ENCODE data around the gene ATXN2.
A peak's percentile ranks its signal among the peaks of the same experiment; 100 is the strongest.
"Not testable (repeated sequence)": the region's sequence is repeated elsewhere in the genome, so short reads cannot be mapped to it uniquely, and the experiment has no call there.

Gene ATXN2

GRCh38 chr12:111574797-111575443 is 24.2 kb downstream of the ATXN2 start:
- H3K36me3 ChIP-seq (ENCODE audit: control insufficient read depth in 5 of 5, insufficient read depth in 5 of 5, low read length in 5 of 5): peaks cover 0 to 3% (median 0%) of the 10 kb centered on the region in 5 donors
- peak overlapping the region; percentile 63 for H3K27ac ChIP-seq (ENCODE audit: low read depth, low read length)
- H3K27me3 ChIP-seq (ENCODE audit: control insufficient read depth in 5 of 5, insufficient read depth in 4 of 5, low read length in 5 of 5): no peaks in the 10 kb centered on the region
- no peak overlapping the region for H3K4me3 ChIP-seq (ENCODE audit: low read depth in 1 of 5, low read length in 5 of 5)
- peaks cover 0 to 24% (median 14%) of the 10 kb centered on the region in 5 donors for H3K4me1 ChIP-seq (ENCODE audit: control insufficient read depth in 5 of 5, insufficient read depth in 5 of 5, low read length in 5 of 5)
- no peak overlapping the region for H3K9ac ChIP-seq (ENCODE audit: low read length in 5 of 5)
- H3K9me3 ChIP-seq (ENCODE audit: control insufficient read depth in 5 of 5, low read length in 5 of 5): no peaks in the 10 kb centered on the region

- Histone ChIP-seq H3K4me3 (ENCODE audit: low read depth in 1 of 5, low read length in 5 of 5) (no peak overlapping the region), H3K36me3 (ENCODE audit: control insufficient read depth in 5 of 5, insufficient read depth in 5 of 5, low read length in 5 of 5) (no peaks in the 10 kb centered on the region), H3K9me3 (ENCODE audit: control insufficient read depth in 5 of 5, low read length in 5 of 5) (no peaks in the 10 kb centered on the region), H3K27me3 (ENCODE audit: control insufficient read depth in 5 of 5, insufficient read depth in 4 of 5, low read length in 5 of 5) (no peaks in the 10 kb centered on the region), H3K4me1 (ENCODE audit: control insufficient read depth in 5 of 5, insufficient read depth in 5 of 5, low read length in 5 of 5) (peaks cover 0 to 28% (median 17%) of the 10 kb centered on the region in 5 donors), H3K9ac (ENCODE audit: low read length in 5 of 5) (no peak overlapping the region), H3K27ac (ENCODE audit: low read depth, low read length) (no peak overlapping the region)
Measured at GRCh38 chr12:111573476-111573875, 25.6 kb downstream of the ATXN2 start.

GRCh38 chr12:111570084-111570961 is 28.8 kb downstream of the ATXN2 start:
- H3K4me3 ChIP-seq (ENCODE audit: low read depth in 1 of 5, low read length in 5 of 5): no peak overlapping the region
- no peaks in the 10 kb centered on the region for H3K27me3 ChIP-seq (ENCODE audit: control insufficient read depth in 5 of 5, insufficient read depth in 4 of 5, low read length in 5 of 5)
- H3K4me1 ChIP-seq (ENCODE audit: control insufficient read depth in 5 of 5, insufficient read depth in 5 of 5, low read length in 5 of 5): peaks cover 0 to 22% (median 17%) of the 10 kb centered on the region in 5 donors
- H3K27ac ChIP-seq (ENCODE audit: low read depth, low read length): no peak overlapping the region
- peaks cover 0 to 4% (median 0%) of the 10 kb centered on the region in 5 donors for H3K36me3 ChIP-seq (ENCODE audit: control insufficient read depth in 5 of 5, insufficient read depth in 5 of 5, low read length in 5 of 5)
- no peaks in the 10 kb centered on the region for H3K9me3 ChIP-seq (ENCODE audit: control insufficient read depth in 5 of 5, low read length in 5 of 5)
- no peak overlapping the region for H3K9ac ChIP-seq (ENCODE audit: low read length in 5 of 5)

- Histone ChIP-seq H3K27ac (ENCODE audit: low read depth, low read length) (no peak overlapping the region), H3K27me3 (ENCODE audit: control insufficient read depth in 5 of 5, insufficient read depth in 4 of 5, low read length in 5 of 5) (no peaks in the 10 kb centered on the region), H3K9me3 (ENCODE audit: control insufficient read depth in 5 of 5, low read length in 5 of 5) (no peaks in the 10 kb centered on the region), H3K4me3 (ENCODE audit: low read depth in 1 of 5, low read length in 5 of 5) (no peak overlapping the region), H3K4me1 (ENCODE audit: control insufficient read depth in 5 of 5, insufficient read depth in 5 of 5, low read length in 5 of 5) (peaks cover 0 to 20% (median 14%) of the 10 kb centered on the region in 5 donors), H3K9ac (ENCODE audit: low read length in 5 of 5) (no peak overlapping the region), H3K36me3 (ENCODE audit: control insufficient read depth in 5 of 5, insufficient read depth in 5 of 5, low read length in 5 of 5) (peaks cover 0 to 4% (median 0%) of the 10 kb centered on the region in 5 donors)
Measured at GRCh38 chr12:111569363-111570083, 29.6 kb downstream of the ATXN2 start.

GRCh38 chr12:111560844-111561243 is 38.3 kb downstream of the ATXN2 start:
- H3K4me3 ChIP-seq (ENCODE audit: low read depth in 1 of 5, low read length in 5 of 5); H3K9ac ChIP-seq (ENCODE audit: low read length in 5 of 5); H3K27me3 ChIP-seq (ENCODE audit: control insufficient read depth in 5 of 5, insufficient read depth in 4 of 5, low read length in 5 of 5); H3K36me3 ChIP-seq (ENCODE audit: control insufficient read depth in 5 of 5, insufficient read depth in 5 of 5, low read length in 5 of 5); H3K27ac ChIP-seq (ENCODE audit: low read depth, low read length); H3K9me3 ChIP-seq (ENCODE audit: control insufficient read depth in 5 of 5, low read length in 5 of 5): not testable (repeated sequence)
- peaks cover 0 to 35% (median 19%) of the 10 kb centered on the region in 5 donors for H3K4me1 ChIP-seq (ENCODE audit: control insufficient read depth in 5 of 5, insufficient read depth in 5 of 5, low read length in 5 of 5)

GRCh38 chr12:111558107-111558376 is 41.1 kb downstream of the ATXN2 start:
- H3K4me3 ChIP-seq (ENCODE audit: low read depth in 1 of 5, low read length in 5 of 5): no peak overlapping the region
- peak overlapping the region in 2 of 5 donors; percentile 16 to 32 for H3K9ac ChIP-seq (ENCODE audit: low read length in 5 of 5)
- H3K27me3 ChIP-seq (ENCODE audit: control insufficient read depth in 5 of 5, insufficient read depth in 4 of 5, low read length in 5 of 5): no peaks in the 10 kb centered on the region
- H3K27ac ChIP-seq (ENCODE audit: low read depth, low read length): peak overlapping the region; percentile 43
- H3K36me3 ChIP-seq (ENCODE audit: control insufficient read depth in 5 of 5, insufficient read depth in 5 of 5, low read length in 5 of 5): no peaks in the 10 kb centered on the region
- no peaks in the 10 kb centered on the region for H3K9me3 ChIP-seq (ENCODE audit: control insufficient read depth in 5 of 5, low read length in 5 of 5)
- H3K4me1 ChIP-seq (ENCODE audit: control insufficient read depth in 5 of 5, insufficient read depth in 5 of 5, low read length in 5 of 5): peaks cover 0 to 35% (median 19%) of the 10 kb centered on the region in 5 donors

- Histone ChIP-seq H3K9me3 (ENCODE audit: control insufficient read depth in 5 of 5, low read length in 5 of 5) (no peaks in the 10 kb centered on the region), H3K9ac (ENCODE audit: low read length in 5 of 5) (peak overlapping the region in 3 of 5 donors; percentile 16 to 46 (median 20)), H3K4me1 (ENCODE audit: control insufficient read depth in 5 of 5, insufficient read depth in 5 of 5, low read length in 5 of 5) (peaks cover 0 to 32% (median 19%) of the 10 kb centered on the region in 5 donors), H3K27me3 (ENCODE audit: control insufficient read depth in 5 of 5, insufficient read depth in 4 of 5, low read length in 5 of 5) (no peaks in the 10 kb centered on the region), H3K4me3 (ENCODE audit: low read depth in 1 of 5, low read length in 5 of 5) (no peak overlapping the region), H3K36me3 (ENCODE audit: control insufficient read depth in 5 of 5, insufficient read depth in 5 of 5, low read length in 5 of 5) (no peaks in the 10 kb centered on the region), H3K27ac (ENCODE audit: low read depth, low read length) (peak overlapping the region; percentile 43)
Measured at GRCh38 chr12:111557271-111558106, 41.6 kb downstream of the ATXN2 start.

GRCh38 chr12:111556676-111557075 is 42.4 kb downstream of the ATXN2 start:
- peaks cover 0 to 31% (median 19%) of the 10 kb centered on the region in 5 donors for H3K4me1 ChIP-seq (ENCODE audit: control insufficient read depth in 5 of 5, insufficient read depth in 5 of 5, low read length in 5 of 5)

GRCh38 chr12:111555313-111555712 is 43.8 kb downstream of the ATXN2 start:
- not testable (repeated sequence) for H3K27me3 ChIP-seq (ENCODE audit: control insufficient read depth in 5 of 5, insufficient read depth in 4 of 5, low read length in 5 of 5); H3K4me3 ChIP-seq (ENCODE audit: low read depth in 1 of 5, low read length in 5 of 5); H3K9me3 ChIP-seq (ENCODE audit: control insufficient read depth in 5 of 5, low read length in 5 of 5); H3K27ac ChIP-seq (ENCODE audit: low read depth, low read length); H3K9ac ChIP-seq (ENCODE audit: low read length in 5 of 5)
- Histone ChIP-seq H3K4me1 (ENCODE audit: control insufficient read depth in 5 of 5, insufficient read depth in 5 of 5, low read length in 5 of 5) (peaks cover 0 to 27% (median 16%) of the 10 kb centered on the region in 5 donors), H3K36me3 (ENCODE audit: control insufficient read depth in 5 of 5, insufficient read depth in 5 of 5, low read length in 5 of 5) (peaks cover 0 to 16% (median 4%) of the 10 kb centered on the region in 5 donors)

More at GRCh38 chr12:111556676-111557075, 42.4 kb downstream of the ATXN2 start:
- Histone ChIP-seq H3K36me3 (ENCODE audit: control insufficient read depth in 5 of 5, insufficient read depth in 5 of 5, low read length in 5 of 5) (peaks cover 0 to 6% (median 0%) of the 10 kb centered on the region in 5 donors), H3K27ac (ENCODE audit: low read depth, low read length) (peak overlapping the region; percentile 43), H3K9me3 (ENCODE audit: control insufficient read depth in 5 of 5, low read length in 5 of 5) (no peaks in the 10 kb centered on the region), H3K4me3 (ENCODE audit: low read depth in 1 of 5, low read length in 5 of 5) (no peak overlapping the region), H3K9ac (ENCODE audit: low read length in 5 of 5) (peak overlapping the region in 1 of 5 donors; percentile 46), H3K27me3 (ENCODE audit: control insufficient read depth in 5 of 5, insufficient read depth in 4 of 5, low read length in 5 of 5) (no peaks in the 10 kb centered on the region)

Measured in subcutaneous abdominal adipose tissue (tissue), 5 donors.